ENCODE results near the gene C3orf52. TPM values are rescaled to one million over a fixed set of nuclear protein-coding genes. Genes with fewer than 3 reads are reported as not detected.

C3orf52 gene
- total RNA-seq, 6 experiments from 2014 or later = 9.7 to 11.6 (median 10.7) TPM

DNA sequence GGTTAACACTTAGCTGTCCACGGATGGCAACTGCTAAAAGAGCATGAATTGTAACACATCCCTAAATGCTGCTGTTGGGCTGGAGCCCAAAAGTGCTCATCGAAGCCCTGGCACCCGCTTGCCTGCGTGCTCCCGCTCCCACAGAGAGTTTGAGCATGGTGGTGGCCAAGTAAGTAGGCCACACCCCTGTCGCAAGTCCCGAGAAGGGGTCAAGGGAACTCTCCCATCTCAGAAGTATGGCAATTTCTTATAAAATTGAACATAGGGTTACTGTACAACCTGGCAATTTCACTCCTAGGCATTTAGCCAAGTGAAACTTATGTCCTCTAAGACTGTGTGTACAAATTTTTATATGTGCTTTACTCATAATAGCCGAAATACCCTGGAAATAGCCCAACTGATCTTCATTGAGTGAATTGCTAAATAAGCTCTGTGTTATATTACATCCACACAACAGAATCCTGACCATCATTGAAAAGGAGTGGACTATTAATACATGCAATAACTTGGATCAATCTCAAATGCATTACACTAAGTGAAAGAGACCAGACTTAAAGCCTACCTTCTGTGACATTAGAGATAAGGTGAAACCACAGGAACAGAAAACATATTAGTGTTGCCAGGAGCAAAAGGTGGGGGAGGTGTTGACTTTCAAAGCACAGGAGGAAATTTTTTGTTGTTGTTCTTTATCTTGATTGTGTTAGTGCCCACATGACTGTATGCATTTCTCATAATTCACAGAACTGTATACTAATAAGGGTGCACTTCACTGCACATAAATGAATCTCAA is 48.3 kb downstream of the C3orf52 start:
- Mint-ChIP-seq H3K4me3 (no peak overlapping the region), H3K36me3 (ENCODE audit: low read depth) (no peaks in the 10 kb centered on the region), H3K27ac (no peak overlapping the region), H3K27me3 (ENCODE audit: insufficient read depth) (no peaks in the 10 kb centered on the region; the same call in 1 of the 2 replicates), H3K9me3 (no peaks in the 10 kb centered on the region), H3K4me1 (ENCODE audit: low read depth) (peaks cover 10% of the 10 kb centered on the region)
- TF ChIP-seq, protein P1, sequence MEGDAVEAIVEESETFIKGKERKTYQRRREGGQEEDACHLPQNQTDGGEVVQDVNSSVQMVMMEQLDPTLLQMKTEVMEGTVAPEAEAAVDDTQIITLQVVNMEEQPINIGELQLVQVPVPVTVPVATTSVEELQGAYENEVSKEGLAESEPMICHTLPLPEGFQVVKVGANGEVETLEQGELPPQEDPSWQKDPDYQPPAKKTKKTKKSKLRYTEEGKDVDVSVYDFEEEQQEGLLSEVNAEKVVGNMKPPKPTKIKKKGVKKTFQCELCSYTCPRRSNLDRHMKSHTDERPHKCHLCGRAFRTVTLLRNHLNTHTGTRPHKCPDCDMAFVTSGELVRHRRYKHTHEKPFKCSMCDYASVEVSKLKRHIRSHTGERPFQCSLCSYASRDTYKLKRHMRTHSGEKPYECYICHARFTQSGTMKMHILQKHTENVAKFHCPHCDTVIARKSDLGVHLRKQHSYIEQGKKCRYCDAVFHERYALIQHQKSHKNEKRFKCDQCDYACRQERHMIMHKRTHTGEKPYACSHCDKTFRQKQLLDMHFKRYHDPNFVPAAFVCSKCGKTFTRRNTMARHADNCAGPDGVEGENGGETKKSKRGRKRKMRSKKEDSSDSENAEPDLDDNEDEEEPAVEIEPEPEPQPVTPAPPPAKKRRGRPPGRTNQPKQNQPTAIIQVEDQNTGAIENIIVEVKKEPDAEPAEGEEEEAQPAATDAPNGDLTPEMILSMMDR (IDR thresholded peaks at IDR 0.05) = no peak
- DNase-seq = no peak

DNA sequence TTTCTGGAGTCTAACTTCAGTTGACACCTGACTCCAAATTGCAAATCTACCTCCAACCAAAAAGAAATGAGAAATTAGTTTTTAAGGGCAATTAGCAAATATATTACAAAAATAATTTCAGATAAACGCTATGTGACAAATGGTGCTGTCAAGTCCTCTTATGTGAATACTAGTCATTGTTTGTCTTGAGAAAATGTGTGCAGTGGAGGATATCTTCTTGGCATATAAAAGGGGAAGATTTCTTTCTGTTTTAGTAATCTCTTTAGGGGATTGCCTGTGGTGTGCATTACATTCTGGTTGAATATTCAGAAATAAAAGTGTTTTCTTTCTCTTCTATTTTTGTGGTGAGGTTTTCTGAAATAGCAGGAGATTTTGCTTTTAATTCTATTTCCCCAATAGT is 49.9 kb downstream of the C3orf52 start:
- Mint-ChIP-seq H3K27ac (no peak overlapping the region), H3K4me1 (ENCODE audit: low read depth) (peaks cover 6% of the 10 kb centered on the region), H3K9me3 (no peaks in the 10 kb centered on the region), H3K27me3 (ENCODE audit: insufficient read depth) (no peaks in the 10 kb centered on the region; the same call in 1 of the 2 replicates), H3K4me3 (no peak overlapping the region), H3K36me3 (ENCODE audit: low read depth) (no peaks in the 10 kb centered on the region)
- no peak for DNase-seq
- TF ChIP-seq, protein P1 (IDR thresholded peaks at IDR 0.05) = no peak

DNA sequence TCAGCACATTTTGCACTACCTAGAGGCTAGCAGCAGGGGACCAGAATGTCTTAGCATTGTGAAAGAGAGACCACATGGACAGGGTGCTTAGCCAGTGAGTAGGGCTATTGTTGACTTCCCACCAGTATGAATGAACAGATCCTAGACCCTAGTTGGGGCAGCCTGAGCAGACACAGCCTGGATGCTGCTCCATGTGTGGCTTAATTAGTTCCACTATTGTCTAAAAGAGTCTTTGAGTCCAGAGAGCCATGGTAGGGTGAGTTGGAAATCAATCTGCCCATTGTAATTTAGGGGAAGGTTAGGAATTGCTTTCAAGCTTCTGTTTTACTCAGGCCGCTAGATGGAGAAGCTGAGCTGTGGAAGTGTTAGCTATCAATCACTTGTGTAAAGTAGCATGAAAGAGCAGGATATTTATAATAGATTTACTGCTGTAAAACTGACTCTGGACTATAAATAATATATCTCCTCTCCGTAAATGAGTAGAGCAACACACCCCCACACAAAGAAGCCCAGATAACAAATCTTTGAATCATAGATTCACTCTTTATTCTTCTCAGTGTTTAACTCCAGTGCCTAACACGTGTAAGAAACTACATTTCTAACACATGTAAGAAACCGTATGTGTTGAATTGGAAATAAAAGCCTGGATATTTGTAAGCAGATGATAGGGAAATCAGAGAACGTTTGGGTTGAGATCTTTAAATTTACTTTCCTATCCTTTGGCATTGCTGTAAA is 50.9 kb downstream of the C3orf52 start:
- TF ChIP-seq, protein P1 (IDR thresholded peaks at IDR 0.05) = peak; percentile 76
- DNase-seq = peak; percentile 34
- Mint-ChIP-seq H3K9me3 (no peaks in the 10 kb centered on the region), H3K36me3 (ENCODE audit: low read depth) (no peaks in the 10 kb centered on the region), H3K4me3 (no peak overlapping the region), H3K27ac (no peak overlapping the region), H3K4me1 (ENCODE audit: low read depth) (peaks cover 6% of the 10 kb centered on the region), H3K27me3 (ENCODE audit: insufficient read depth) (no peaks in the 10 kb centered on the region; the same call in 1 of the 2 replicates)

DNA sequence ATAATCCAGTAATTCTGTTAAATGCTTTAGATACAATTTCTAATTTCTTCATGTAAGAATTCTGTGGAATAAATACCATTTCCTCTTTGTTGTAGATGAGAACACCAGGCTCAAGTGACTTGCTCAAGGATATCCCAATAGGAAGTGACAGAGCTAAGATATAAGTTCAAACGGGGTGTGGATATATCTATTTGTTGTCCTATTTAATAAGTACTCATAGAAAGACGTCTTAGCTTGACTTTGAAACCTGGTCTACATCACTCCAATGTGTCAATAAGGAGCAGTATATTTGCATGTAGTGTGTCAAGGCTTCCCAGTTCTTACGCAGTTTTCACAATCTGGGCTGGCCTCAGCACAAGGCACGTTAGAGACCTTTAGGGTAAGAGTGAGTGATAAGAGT is 51.6 kb downstream of the C3orf52 start:
- no peak overlapping the region for H3K27ac Mint-ChIP-seq
- H3K4me1 Mint-ChIP-seq (ENCODE audit: low read depth) = peaks cover 6% of the 10 kb centered on the region
- H3K9me3 Mint-ChIP-seq = no peaks in the 10 kb centered on the region
- no peaks in the 10 kb centered on the region; the same call in 1 of the 2 replicates for H3K27me3 Mint-ChIP-seq (ENCODE audit: insufficient read depth)
- H3K36me3 Mint-ChIP-seq (ENCODE audit: low read depth) = no peaks in the 10 kb centered on the region
- TF ChIP-seq, protein P1 (IDR thresholded peaks at IDR 0.05) = no peak
- no peak overlapping the region for H3K4me3 Mint-ChIP-seq
- DNase-seq = no peak

DNA sequence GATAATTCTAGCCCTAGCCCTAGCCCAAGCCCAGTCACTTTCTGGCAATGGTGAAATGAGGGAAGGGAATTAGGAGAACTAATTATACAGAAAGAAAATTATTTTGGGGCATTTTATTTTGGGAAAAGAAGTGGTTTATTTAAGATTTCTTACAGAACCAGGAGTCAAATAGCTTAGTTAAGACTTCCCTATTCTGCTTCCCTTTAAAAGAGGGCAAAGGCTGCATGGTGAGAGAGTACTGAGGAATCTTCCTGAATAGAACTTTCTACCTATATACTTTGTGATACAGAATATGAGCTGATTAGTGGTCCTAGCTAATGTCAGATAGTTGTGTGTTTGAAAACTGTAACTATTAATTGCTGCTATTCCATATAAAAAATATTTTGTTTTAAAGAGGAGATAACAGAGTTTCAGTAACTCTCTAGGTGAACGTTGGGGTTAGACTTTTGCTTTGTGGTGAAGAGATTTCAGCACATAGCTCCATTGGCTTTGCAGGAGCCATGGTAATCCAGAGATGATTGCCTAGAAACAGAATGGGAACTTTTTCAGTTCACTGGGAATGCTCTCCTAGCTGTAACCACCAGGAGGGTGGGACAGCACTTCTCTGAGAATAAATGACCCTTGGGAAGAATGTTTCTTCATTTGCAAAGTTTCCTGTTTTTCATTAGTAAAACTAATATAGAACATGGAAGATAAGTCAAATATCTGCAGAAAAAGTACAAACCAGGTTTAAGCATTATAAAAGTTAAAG is 52.2 kb downstream of the C3orf52 start:
- TF ChIP-seq, protein P1 (IDR thresholded peaks at IDR 0.05) = 0 out of 2 replicates have a peak, but pooled peaks have one; percentile 6
- DNase-seq = no peak
- H3K36me3 Mint-ChIP-seq (ENCODE audit: low read depth) = no peaks in the 10 kb centered on the region
- H3K27me3 Mint-ChIP-seq (ENCODE audit: insufficient read depth) = no peaks in the 10 kb centered on the region; the same call in 1 of the 2 replicates
- no peak overlapping the region for H3K27ac Mint-ChIP-seq
- H3K4me3 Mint-ChIP-seq = no peak overlapping the region
- H3K9me3 Mint-ChIP-seq = no peaks in the 10 kb centered on the region
- H3K4me1 Mint-ChIP-seq (ENCODE audit: low read depth) = peaks cover 10% of the 10 kb centered on the region
